Measurements from ENCODE around the gene MGAT5B.

DNA sequence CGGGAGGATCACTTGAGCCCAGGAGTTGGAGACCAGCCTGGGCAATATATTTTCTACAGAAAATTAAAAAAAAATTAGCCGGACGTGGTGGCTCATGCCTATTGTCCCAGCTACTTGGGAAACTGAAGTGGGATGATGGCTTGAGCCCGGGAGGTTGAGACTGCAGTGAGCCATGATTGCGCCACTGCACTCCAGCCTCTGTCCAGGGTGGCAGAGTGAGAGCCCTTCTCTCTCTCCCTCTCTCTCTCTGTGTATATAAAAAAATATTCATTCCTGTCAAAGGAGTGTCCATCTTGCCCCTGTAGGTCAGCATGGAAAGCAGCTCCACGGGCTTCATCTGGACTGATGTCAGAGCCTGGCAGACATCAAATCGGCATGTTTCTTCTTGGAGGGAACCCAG lies 31.2 kb downstream of the MGAT5B start:
- TF ChIP-seq CTCF (IDR thresholded peaks at IDR 0.05) (no peak), EZH2 (IDR thresholded peaks at IDR 0.05; ENCODE audit: borderline replicate concordance, insufficient read depth, low read depth, low read length, poor library complexity, severe bottlenecking) (no peak)

Data from B cell (primary cell).